HepG2 (cell line): ENCODE measurements around the gene ZFHX3. TPM values are rescaled to one million over a fixed set of nuclear protein-coding genes. Genes with fewer than 3 reads are reported as not detected.

Experiments
- BCL6 ChIP-seq: IDR thresholded peaks from 2 replicates; pipeline ENCODE4 v1.6.1; 2016; ENCODE audit warnings: missing genetic modification reagents, missing compliant biosample characterization
- CREM ChIP-seq, 2 experiments: sonication (generic) in 1 of 2; formaldehyde crosslinking in 1 of 2; IDR thresholded peaks; 2 replicates each; pipeline versions ENCODE4 v1.4.0 to v1.6.1; 2016 to 2020; ENCODE audit warnings: antibody characterized with exemption in 1 of 2, mild to moderate bottlenecking in 1 of 2, missing genetic modification reagents in 1 of 2
- CSRNP2 ChIP-seq: sonication (generic); formaldehyde crosslinking; conservative IDR thresholded peaks from 2 replicates; pipeline ENCODE4 v1.8.0; 2022; ENCODE audit warnings: low read depth, missing genetic modification reagents
- DMAP1 ChIP-seq: IDR thresholded peaks from 2 replicates; pipeline ENCODE4 v1.6.1; 2016
- FOXA1 ChIP-seq, 2 experiments: fragments of 450-650 bp in 1 of 2; sonication (generic) in 1 of 2; formaldehyde crosslinking in 1 of 2; IDR thresholded peaks; 2 replicates each; pipeline versions ENCODE4 v1.4.0 to v1.6.1; 2016 to 2020; ENCODE audit warnings: missing genetic modification reagents in 1 of 2
- FOXA3 ChIP-seq: IDR thresholded peaks from 2 replicates; pipeline ENCODE4 v1.6.1; 2016; ENCODE audit warnings: missing genetic modification reagents, missing compliant biosample characterization
- FOXC1 ChIP-seq: sonication (generic); formaldehyde crosslinking; IDR thresholded peaks from 2 replicates; pipeline ENCODE4 v1.8.0; 2022; ENCODE audit warnings: mild to moderate bottlenecking, missing genetic modification reagents, borderline replicate concordance
- FOXP4 ChIP-seq: sonication (generic); formaldehyde crosslinking; IDR thresholded peaks from 2 replicates; pipeline ENCODE4 v1.4.0; 2020; ENCODE audit warnings: missing genetic modification reagents
- GABPB1 ChIP-seq: IDR thresholded peaks from 2 replicates; pipeline ENCODE4 v1.6.1; 2016; ENCODE audit warnings: mild to moderate bottlenecking, missing genetic modification reagents, moderate library complexity, missing compliant biosample characterization
- HDAC1 ChIP-seq: sonication (generic); formaldehyde crosslinking; IDR thresholded peaks from 2 replicates; pipeline ENCODE4 v1.5.1; 2020; ENCODE audit warnings: mild to moderate bottlenecking, missing genetic modification reagents
- HOXA3 ChIP-seq: sonication (generic); formaldehyde crosslinking; IDR thresholded peaks from 2 replicates; pipeline ENCODE4 v1.5.0; 2020; ENCODE audit warnings: missing genetic modification reagents
- MXI1 ChIP-seq: IDR thresholded peaks from 3 replicates; pipeline ENCODE4 v1.6.1; 2012; ENCODE audit warnings: low read depth, low read length, inconsistent platforms, borderline replicate concordance
- NFIB ChIP-seq: sonication (generic); formaldehyde crosslinking; IDR thresholded peaks from 2 replicates; pipeline ENCODE4 v1.9.0; 2021; ENCODE audit warnings: missing genetic modification reagents, mild to moderate bottlenecking, borderline replicate concordance
- PHB2 ChIP-seq: fragments of 450-650 bp; IDR thresholded peaks from 2 replicates; pipeline ENCODE4 v1.6.1; 2018; ENCODE audit not compliant: partially characterized antibody
- PRPF4 ChIP-seq: fragments of 200-400 bp; formaldehyde crosslinking; IDR thresholded peaks from 2 replicates; pipeline ENCODE4 v1.6.1; 2016; ENCODE audit warnings: low read length, low read depth; ENCODE audit not compliant: poor library complexity, severe bottlenecking
- SATB2 ChIP-seq: sonication (generic); formaldehyde crosslinking; IDR thresholded peaks from 2 replicates; pipeline ENCODE4 v1.5.0; 2020; ENCODE audit warnings: missing genetic modification reagents
- SPEN ChIP-seq: sonication (generic); formaldehyde crosslinking; IDR thresholded peaks from 2 replicates; pipeline ENCODE4 v1.5.1; 2020; ENCODE audit warnings: low read depth, mild to moderate bottlenecking, missing genetic modification reagents
- ZBTB26 ChIP-seq: IDR thresholded peaks from 2 replicates; pipeline ENCODE4 v1.6.1; 2016; ENCODE audit warnings: missing compliant biosample characterization, missing genetic modification reagents, borderline replicate concordance
- ZFY ChIP-seq: sonication (generic); formaldehyde crosslinking; IDR thresholded peaks from 2 replicates; pipeline ENCODE4 v1.4.0; 2020; ENCODE audit warnings: missing genetic modification reagents
- ZMYM4 ChIP-seq: sonication (generic); formaldehyde crosslinking; IDR thresholded peaks from 2 replicates; pipeline ENCODE4 v1.8.1; 2023; ENCODE audit warnings: mild to moderate bottlenecking, missing genetic modification reagents
- ZNF276 ChIP-seq: sonication (generic); formaldehyde crosslinking; IDR thresholded peaks from 2 replicates; pipeline ENCODE4 v1.4.0; 2020; ENCODE audit warnings: mild to moderate bottlenecking, low read depth, missing genetic modification reagents
- ZNF577 ChIP-seq: sonication (generic); formaldehyde crosslinking; IDR thresholded peaks from 2 replicates; pipeline ENCODE4 v1.4.0; 2020; ENCODE audit warnings: mild to moderate bottlenecking, low read depth, missing genetic modification reagents, borderline replicate concordance
- ZNF644 ChIP-seq: IDR thresholded peaks from 2 replicates; pipeline ENCODE4 v1.6.1; 2016; ENCODE audit warnings: low read depth
- ZNF768 ChIP-seq: sonication (generic); formaldehyde crosslinking; IDR thresholded peaks from 2 replicates; pipeline ENCODE4 v1.4.0; 2020; ENCODE audit warnings: missing genetic modification reagents
- polyA plus RNA-seq, 8 experiments: library from polyadenylated mRNA; depleted of rRNA in 3 of 8; stranded (reverse) in 7 of 8; unstranded in 1 of 8; fragments of >200 nt; fragmentation: Illumina TruSeq in 4 of 8; extraction: Trizol in 4 of 8; gene quantifications; 2 replicates each; pipeline versions ENCODE4 v1.2.1 to v1.2.3, GENCODE V29; 2011 to 2016; ENCODE audit warnings: low read depth in 4 of 8, missing spikeins in 1 of 8, mixed read lengths in 1 of 8; ENCODE audit not compliant: insufficient read depth in 1 of 8
- total RNA-seq, 5 experiments: library from RNA; depleted of rRNA; stranded (reverse); fragments of >200 nt; fragmentation: Illumina TruSeq; extraction: Trizol; gene quantifications; 2 replicates each; pipeline ENCODE4 v1.2.3, GENCODE V29; 2016; ENCODE audit warnings: low read depth in 1 of 5

Gene ZFHX3
- total and polyA plus RNA-seq, 2 of the 13 experiments (the other 11 are each of a cell fraction or from before 2014, with no cell fraction given): 5.0 to 6.0 TPM

- TF ChIP-seq MXI1: peak; percentile 59; the same call in 1 of the 3 replicates
- peak; percentile 76 for TF ChIP-seq FOXA3 (CRISPR knock-in tag)
- TF ChIP-seq CREM (IDR thresholded peaks at IDR 0.05): peak; percentile 19; the same call in 1 of the 2 replicates
- no peak for TF ChIP-seq CREM (CRISPR knock-in tag; IDR thresholded peaks at IDR 0.05)
- TF ChIP-seq ZFY (CRISPR knock-in tag): 0 out of 2 replicates have a peak, but pooled peaks have one; percentile 25
- TF ChIP-seq FOXA1 (IDR thresholded peaks at IDR 0.05): no peak
- peak; percentile 81 for TF ChIP-seq FOXA1 (CRISPR knock-in tag; IDR thresholded peaks at IDR 0.05)
- no peak for TF ChIP-seq GABPB1 (CRISPR knock-in tag)
- no peak for TF ChIP-seq PHB2
- 0 out of 2 replicates have a peak, but pooled peaks have one; percentile 26 for TF ChIP-seq ZNF276 (CRISPR knock-in tag)
- no peak for TF ChIP-seq ZNF577 (CRISPR knock-in tag)
- peak; percentile 85 for TF ChIP-seq ZMYM4
- peak; percentile 86 for TF ChIP-seq FOXC1 (CRISPR knock-in tag)
- no peak for TF ChIP-seq ZBTB26 (CRISPR knock-in tag)
- peak; percentile 58; the same call in 1 of the 2 replicates for TF ChIP-seq HDAC1 (CRISPR knock-in tag)
- peak; percentile 72 for TF ChIP-seq HOXA3
- no peak for TF ChIP-seq SATB2
- peak; percentile 77 for TF ChIP-seq BCL6 (CRISPR knock-in tag)
- TF ChIP-seq ZNF768: no peak
- peak; percentile 61 for TF ChIP-seq PRPF4
- TF ChIP-seq CSRNP2 (CRISPR knock-in tag): no peak
- TF ChIP-seq DMAP1 (CRISPR knock-in tag): 0 out of 2 replicates have a peak, but pooled peaks have one; percentile 30
- TF ChIP-seq FOXP4 (CRISPR knock-in tag): 0 out of 2 replicates have a peak, but pooled peaks have one; percentile 38
- 0 out of 2 replicates have a peak, but pooled peaks have one; percentile 22 for TF ChIP-seq ZNF644 (CRISPR knock-in tag)
- peak; percentile 42; the same call in 1 of the 2 replicates for TF ChIP-seq SPEN (CRISPR knock-in tag)
- no peak for TF ChIP-seq NFIB
Observed at GRCh38 chr16:72976438-72977064, 71.4 kb downstream of the ZFHX3 start (continued).
